ENCODE results near the gene PLCB4. TPM values are rescaled to one million over a fixed set of nuclear protein-coding genes. Genes with fewer than 3 reads are reported as not detected.

Gene PLCB4
- total and polyA plus RNA-seq, 2 experiments from 2014 or later = 6.5 to 16.1 TPM

- peaks cover 5% of the 10 kb centered on the region; the same call in 1 of the 2 replicates for H3K79me2 ChIP-seq (replicated peaks; ENCODE audit: insufficient read depth)
- no peak overlapping the region for H3K27ac ChIP-seq (ENCODE audit: low read depth)
- no peak for TF ChIP-seq ETS1 (IDR thresholded peaks at IDR 0.05)
- TF ChIP-seq, protein P1, sequence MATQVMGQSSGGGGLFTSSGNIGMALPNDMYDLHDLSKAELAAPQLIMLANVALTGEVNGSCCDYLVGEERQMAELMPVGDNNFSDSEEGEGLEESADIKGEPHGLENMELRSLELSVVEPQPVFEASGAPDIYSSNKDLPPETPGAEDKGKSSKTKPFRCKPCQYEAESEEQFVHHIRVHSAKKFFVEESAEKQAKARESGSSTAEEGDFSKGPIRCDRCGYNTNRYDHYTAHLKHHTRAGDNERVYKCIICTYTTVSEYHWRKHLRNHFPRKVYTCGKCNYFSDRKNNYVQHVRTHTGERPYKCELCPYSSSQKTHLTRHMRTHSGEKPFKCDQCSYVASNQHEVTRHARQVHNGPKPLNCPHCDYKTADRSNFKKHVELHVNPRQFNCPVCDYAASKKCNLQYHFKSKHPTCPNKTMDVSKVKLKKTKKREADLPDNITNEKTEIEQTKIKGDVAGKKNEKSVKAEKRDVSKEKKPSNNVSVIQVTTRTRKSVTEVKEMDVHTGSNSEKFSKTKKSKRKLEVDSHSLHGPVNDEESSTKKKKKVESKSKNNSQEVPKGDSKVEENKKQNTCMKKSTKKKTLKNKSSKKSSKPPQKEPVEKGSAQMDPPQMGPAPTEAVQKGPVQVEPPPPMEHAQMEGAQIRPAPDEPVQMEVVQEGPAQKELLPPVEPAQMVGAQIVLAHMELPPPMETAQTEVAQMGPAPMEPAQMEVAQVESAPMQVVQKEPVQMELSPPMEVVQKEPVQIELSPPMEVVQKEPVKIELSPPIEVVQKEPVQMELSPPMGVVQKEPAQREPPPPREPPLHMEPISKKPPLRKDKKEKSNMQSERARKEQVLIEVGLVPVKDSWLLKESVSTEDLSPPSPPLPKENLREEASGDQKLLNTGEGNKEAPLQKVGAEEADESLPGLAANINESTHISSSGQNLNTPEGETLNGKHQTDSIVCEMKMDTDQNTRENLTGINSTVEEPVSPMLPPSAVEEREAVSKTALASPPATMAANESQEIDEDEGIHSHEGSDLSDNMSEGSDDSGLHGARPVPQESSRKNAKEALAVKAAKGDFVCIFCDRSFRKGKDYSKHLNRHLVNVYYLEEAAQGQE (IDR thresholded peaks at IDR 0.05; ENCODE audit: unreplicated experiment) = no peak
- no peak for TF ChIP-seq NANOG (IDR thresholded peaks at IDR 0.05; ENCODE audit: borderline replicate concordance)
- no peak for TF ChIP-seq EZH2phosphoT487 (IDR thresholded peaks at IDR 0.05; ENCODE audit: unreplicated experiment)
- TF ChIP-seq CTCF (conservative IDR thresholded peaks at IDR 0.05; ENCODE audit: low read depth in 2 of 2) = no peak
- no peak for TF ChIP-seq STAT1 (IDR thresholded peaks at IDR 0.05; ENCODE audit: unreplicated experiment)
- no peak for TF ChIP-seq ZNF114 (CRISPR knock-in tag; IDR thresholded peaks at IDR 0.05)
- no peak for TF ChIP-seq CREB1 (CRISPR knock-in tag; IDR thresholded peaks at IDR 0.05; ENCODE audit: low read depth)
- TF ChIP-seq ZNF331 (CRISPR knock-in tag; IDR thresholded peaks at IDR 0.05; ENCODE audit: low read depth) = no peak
- no peak for TF ChIP-seq EZH2 (IDR thresholded peaks at IDR 0.05; ENCODE audit: low read depth, unreplicated experiment)
- TF ChIP-seq, protein P2, sequence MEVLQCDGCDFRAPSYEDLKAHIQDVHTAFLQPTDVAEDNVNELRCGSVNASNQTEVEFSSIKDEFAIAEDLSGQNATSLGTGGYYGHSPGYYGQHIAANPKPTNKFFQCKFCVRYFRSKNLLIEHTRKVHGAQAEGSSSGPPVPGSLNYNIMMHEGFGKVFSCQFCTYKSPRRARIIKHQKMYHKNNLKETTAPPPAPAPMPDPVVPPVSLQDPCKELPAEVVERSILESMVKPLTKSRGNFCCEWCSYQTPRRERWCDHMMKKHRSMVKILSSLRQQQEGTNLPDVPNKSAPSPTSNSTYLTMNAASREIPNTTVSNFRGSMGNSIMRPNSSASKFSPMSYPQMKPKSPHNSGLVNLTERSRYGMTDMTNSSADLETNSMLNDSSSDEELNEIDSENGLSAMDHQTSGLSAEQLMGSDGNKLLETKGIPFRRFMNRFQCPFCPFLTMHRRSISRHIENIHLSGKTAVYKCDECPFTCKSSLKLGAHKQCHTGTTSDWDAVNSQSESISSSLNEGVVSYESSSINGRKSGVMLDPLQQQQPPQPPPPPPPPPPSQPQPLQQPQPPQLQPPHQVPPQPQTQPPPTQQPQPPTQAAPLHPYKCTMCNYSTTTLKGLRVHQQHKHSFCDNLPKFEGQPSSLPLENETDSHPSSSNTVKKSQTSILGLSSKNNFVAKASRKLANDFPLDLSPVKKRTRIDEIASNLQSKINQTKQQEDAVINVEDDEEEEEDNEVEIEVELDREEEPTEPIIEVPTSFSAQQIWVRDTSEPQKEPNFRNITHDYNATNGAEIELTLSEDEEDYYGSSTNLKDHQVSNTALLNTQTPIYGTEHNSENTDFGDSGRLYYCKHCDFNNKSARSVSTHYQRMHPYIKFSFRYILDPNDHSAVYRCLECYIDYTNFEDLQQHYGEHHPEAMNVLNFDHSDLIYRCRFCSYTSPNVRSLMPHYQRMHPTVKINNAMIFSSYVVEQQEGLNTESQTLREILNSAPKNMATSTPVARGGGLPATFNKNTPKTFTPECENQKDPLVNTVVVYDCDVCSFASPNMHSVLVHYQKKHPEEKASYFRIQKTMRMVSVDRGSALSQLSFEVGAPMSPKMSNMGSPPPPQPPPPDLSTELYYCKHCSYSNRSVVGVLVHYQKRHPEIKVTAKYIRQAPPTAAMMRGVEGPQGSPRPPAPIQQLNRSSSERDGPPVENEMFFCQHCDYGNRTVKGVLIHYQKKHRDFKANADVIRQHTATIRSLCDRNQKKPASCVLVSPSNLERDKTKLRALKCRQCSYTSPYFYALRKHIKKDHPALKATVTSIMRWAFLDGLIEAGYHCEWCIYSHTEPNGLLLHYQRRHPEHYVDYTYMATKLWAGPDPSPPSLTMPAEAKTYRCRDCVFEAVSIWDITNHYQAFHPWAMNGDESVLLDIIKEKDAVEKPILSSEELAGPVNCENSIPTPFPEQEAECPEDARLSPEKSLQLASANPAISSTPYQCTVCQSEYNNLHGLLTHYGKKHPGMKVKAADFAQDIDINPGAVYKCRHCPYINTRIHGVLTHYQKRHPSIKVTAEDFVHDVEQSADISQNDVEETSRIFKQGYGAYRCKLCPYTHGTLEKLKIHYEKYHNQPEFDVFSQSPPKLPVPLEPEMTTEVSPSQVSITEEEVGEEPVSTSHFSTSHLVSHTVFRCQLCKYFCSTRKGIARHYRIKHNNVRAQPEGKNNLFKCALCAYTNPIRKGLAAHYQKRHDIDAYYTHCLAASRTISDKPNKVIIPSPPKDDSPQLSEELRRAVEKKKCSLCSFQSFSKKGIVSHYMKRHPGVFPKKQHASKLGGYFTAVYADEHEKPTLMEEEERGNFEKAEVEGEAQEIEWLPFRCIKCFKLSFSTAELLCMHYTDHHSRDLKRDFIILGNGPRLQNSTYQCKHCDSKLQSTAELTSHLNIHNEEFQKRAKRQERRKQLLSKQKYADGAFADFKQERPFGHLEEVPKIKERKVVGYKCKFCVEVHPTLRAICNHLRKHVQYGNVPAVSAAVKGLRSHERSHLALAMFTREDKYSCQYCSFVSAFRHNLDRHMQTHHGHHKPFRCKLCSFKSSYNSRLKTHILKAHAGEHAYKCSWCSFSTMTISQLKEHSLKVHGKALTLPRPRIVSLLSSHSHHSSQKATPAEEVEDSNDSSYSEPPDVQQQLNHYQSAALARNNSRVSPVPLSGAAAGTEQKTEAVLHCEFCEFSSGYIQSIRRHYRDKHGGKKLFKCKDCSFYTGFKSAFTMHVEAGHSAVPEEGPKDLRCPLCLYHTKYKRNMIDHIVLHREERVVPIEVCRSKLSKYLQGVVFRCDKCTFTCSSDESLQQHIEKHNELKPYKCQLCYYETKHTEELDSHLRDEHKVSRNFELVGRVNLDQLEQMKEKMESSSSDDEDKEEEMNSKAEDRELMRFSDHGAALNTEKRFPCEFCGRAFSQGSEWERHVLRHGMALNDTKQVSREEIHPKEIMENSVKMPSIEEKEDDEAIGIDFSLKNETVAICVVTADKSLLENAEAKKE (CRISPR knock-in tag; IDR thresholded peaks at IDR 0.05) = no peak
- TF ChIP-seq JUNB (IDR thresholded peaks at IDR 0.05; ENCODE audit: unreplicated experiment) = no peak
- TF ChIP-seq POLR2AphosphoS5 (IDR thresholded peaks at IDR 0.05; ENCODE audit: low read depth) = no peak
- H3K36me3 ChIP-seq (ENCODE audit: insufficient read depth) = no peaks in the 10 kb centered on the region
- H3K4me1 Mint-ChIP-seq = no peaks in the 10 kb centered on the region
- H3K4me1 ChIP-seq (ENCODE audit: insufficient read depth) = no peaks in the 10 kb centered on the region
- H3K4me3 Mint-ChIP-seq = no peak overlapping the region
- no peak overlapping the region for H3K27ac Mint-ChIP-seq
- no peaks in the 10 kb centered on the region for H4K20me1 ChIP-seq (replicated peaks; ENCODE audit: insufficient read depth)
- no peak overlapping the region for H3K4me2 ChIP-seq
- no peaks in the 10 kb centered on the region for H3K36me3 Mint-ChIP-seq (ENCODE audit: low read depth)
- H3F3A ChIP-seq (replicated peaks; ENCODE audit: low read depth) = no peaks in the 10 kb centered on the region
- H3K27me3 ChIP-seq (ENCODE audit: insufficient read depth) = no peaks in the 10 kb centered on the region
- no peak for ATAC-seq
- DNase-seq (ENCODE audit: low spot score) = no peak
- H3K9me2 ChIP-seq (ENCODE audit: insufficient read depth) = no peaks in the 10 kb centered on the region
- H3K4me3 ChIP-seq = no peak overlapping the region
- H3K9me3 Mint-ChIP-seq = no peaks in the 10 kb centered on the region
- no peak overlapping the region for H2AFZ ChIP-seq
- H3K27me3 Mint-ChIP-seq (ENCODE audit: insufficient read depth, low read depth, poor library complexity) = no peaks in the 10 kb centered on the region
Observed at GRCh38 chr20:9099372-9099771, 30.5 kb downstream of the PLCB4 start.

All from GM23338 (cell line).